Osteoblast (primary cell): Measurements from ENCODE around the gene LRRTM4. TPM values are rescaled to one million over a fixed set of nuclear protein-coding genes. Genes with fewer than 3 reads are reported as not detected.

Experiments
- DNase-seq: peaks from one replicate; pipeline ENCODE4 v3.0.0; 2011; ENCODE audit warnings: low spot score, mixed read lengths; ENCODE audit not compliant: insufficient read length; ENCODE audit errors: missing footprints
- H2AFZ ChIP-seq: 2 replicates; pipeline ENCODE4 v1.6.0; 2011; ENCODE audit warnings: mild to moderate bottlenecking, low read length
- H3K27ac ChIP-seq: 2 replicates; pipeline ENCODE4 v1.5.1; 2011; ENCODE audit warnings: mild to moderate bottlenecking, low read depth, low read length, moderate library complexity
- H3K27me3 ChIP-seq: 2 replicates; pipeline ENCODE4 v1.6.0; 2012; ENCODE audit warnings: mild to moderate bottlenecking, control low read depth, inconsistent platforms, low read length, moderate library complexity; ENCODE audit not compliant: insufficient read depth
- H3K36me3 ChIP-seq: 2 replicates; pipeline ENCODE4 v1.5.1; 2011; ENCODE audit warnings: mild to moderate bottlenecking, low read length, control low read depth, moderate library complexity; ENCODE audit not compliant: insufficient read depth
- H3K4me1 ChIP-seq: 2 replicates; pipeline ENCODE4 v1.5.1; 2011; ENCODE audit warnings: mild to moderate bottlenecking, low read length, control low read depth, moderate library complexity; ENCODE audit not compliant: insufficient read depth
- H3K4me2 ChIP-seq: 2 replicates; pipeline ENCODE4 v1.6.0; 2011; ENCODE audit warnings: mild to moderate bottlenecking, low read length; ENCODE audit not compliant: insufficient read depth
- H3K4me3 ChIP-seq: fragments of 200-600 bp; sonication (generic); 3 replicates; pipeline ENCODE4 v1.5.1; 2012; ENCODE audit warnings: mild to moderate bottlenecking, low read length, inconsistent platforms; ENCODE audit not compliant: insufficient read depth
- H3K79me2 ChIP-seq: 2 replicates; pipeline ENCODE4 v1.6.0; 2012; ENCODE audit warnings: mild to moderate bottlenecking, low read length, control low read depth, inconsistent platforms; ENCODE audit not compliant: insufficient read depth
- H3K9me3 ChIP-seq: 2 replicates; pipeline ENCODE4 v1.5.1; 2011; ENCODE audit warnings: low read depth, low read length, control low read depth
- H4K20me1 ChIP-seq: 2 replicates; pipeline ENCODE4 v1.6.0; 2012; ENCODE audit warnings: mild to moderate bottlenecking, low read length, control low read depth; ENCODE audit not compliant: insufficient read depth
- total RNA-seq: library from RNA; depleted of rRNA; stranded (reverse); fragments of >200 nt; gene quantifications from 2 replicates; pipeline ENCODE4 v1.2.3, GENCODE V29; 2012
- TF ChIP-seq, protein P1 (sequence below): IDR thresholded peaks from 2 replicates; pipeline ENCODE4 v1.5.1; 2011; ENCODE audit warnings: mild to moderate bottlenecking, low read depth, low read length, moderate library complexity; ENCODE audit errors: extremely low read depth

Gene LRRTM4
- total RNA-seq, 1 donor: not detected

- no peak overlapping the region for H3K4me2 ChIP-seq
Measured at GRCh38 chr2:77459840-77460239, 62.3 kb downstream of the LRRTM4 start.

DNA sequence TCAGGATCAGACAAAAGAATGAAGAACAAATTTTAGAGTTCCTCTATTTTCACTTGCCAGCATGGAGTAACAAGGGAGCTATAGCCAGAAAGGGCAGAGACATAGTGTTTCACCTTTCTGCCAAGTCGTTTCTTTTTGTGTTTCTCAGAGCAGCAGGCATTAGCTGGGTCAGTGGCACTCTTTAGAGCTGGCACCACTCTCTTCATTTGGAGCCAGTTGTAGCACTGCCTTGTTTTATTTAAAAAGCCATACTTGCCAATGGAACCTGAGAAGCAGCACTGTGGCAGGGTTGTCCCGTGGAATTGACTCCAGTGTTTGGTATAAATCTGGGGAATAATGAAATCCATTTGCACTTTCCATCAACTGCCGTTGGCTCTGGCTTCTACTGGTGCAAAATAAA is 64.0 kb downstream of the LRRTM4 start:
- Histone ChIP-seq H3K4me3 (no peak overlapping the region), H3K27ac (no peak overlapping the region), H3K9me3 (peaks cover 4% of the 10 kb centered on the region), H4K20me1 (no peaks in the 10 kb centered on the region), H3K4me1 (no peaks in the 10 kb centered on the region), H2AFZ (no peak overlapping the region), H3K4me2 (no peak overlapping the region), H3K36me3 (no peaks in the 10 kb centered on the region), H3K27me3 (no peaks in the 10 kb centered on the region), H3K79me2 (no peaks in the 10 kb centered on the region)
- TF ChIP-seq, protein P1, sequence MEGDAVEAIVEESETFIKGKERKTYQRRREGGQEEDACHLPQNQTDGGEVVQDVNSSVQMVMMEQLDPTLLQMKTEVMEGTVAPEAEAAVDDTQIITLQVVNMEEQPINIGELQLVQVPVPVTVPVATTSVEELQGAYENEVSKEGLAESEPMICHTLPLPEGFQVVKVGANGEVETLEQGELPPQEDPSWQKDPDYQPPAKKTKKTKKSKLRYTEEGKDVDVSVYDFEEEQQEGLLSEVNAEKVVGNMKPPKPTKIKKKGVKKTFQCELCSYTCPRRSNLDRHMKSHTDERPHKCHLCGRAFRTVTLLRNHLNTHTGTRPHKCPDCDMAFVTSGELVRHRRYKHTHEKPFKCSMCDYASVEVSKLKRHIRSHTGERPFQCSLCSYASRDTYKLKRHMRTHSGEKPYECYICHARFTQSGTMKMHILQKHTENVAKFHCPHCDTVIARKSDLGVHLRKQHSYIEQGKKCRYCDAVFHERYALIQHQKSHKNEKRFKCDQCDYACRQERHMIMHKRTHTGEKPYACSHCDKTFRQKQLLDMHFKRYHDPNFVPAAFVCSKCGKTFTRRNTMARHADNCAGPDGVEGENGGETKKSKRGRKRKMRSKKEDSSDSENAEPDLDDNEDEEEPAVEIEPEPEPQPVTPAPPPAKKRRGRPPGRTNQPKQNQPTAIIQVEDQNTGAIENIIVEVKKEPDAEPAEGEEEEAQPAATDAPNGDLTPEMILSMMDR: no peak
- no peak for DNase-seq

More at GRCh38 chr2:77459840-77460239, 62.3 kb downstream of the LRRTM4 start:
- Histone ChIP-seq H3K9me3 (peaks cover 4% of the 10 kb centered on the region), H2AFZ (no peak overlapping the region), H3K79me2 (no peaks in the 10 kb centered on the region), H4K20me1 (no peaks in the 10 kb centered on the region), H3K4me3 (no peak overlapping the region), H3K27me3 (no peaks in the 10 kb centered on the region), H3K4me1 (no peaks in the 10 kb centered on the region), H3K27ac (no peak overlapping the region), H3K36me3 (no peaks in the 10 kb centered on the region)
- TF ChIP-seq, protein P1: no peak
- no peak for DNase-seq

GRCh38 chr2:77457665-77458064 is 64.5 kb downstream of the LRRTM4 start:
- no peak overlapping the region for H3K27ac ChIP-seq
- no peaks in the 10 kb centered on the region for H3K79me2 ChIP-seq
- no peak for DNase-seq
- H3K36me3 ChIP-seq: no peaks in the 10 kb centered on the region
- H2AFZ ChIP-seq: no peak overlapping the region
- no peaks in the 10 kb centered on the region for H3K4me1 ChIP-seq
- H3K4me2 ChIP-seq: no peak overlapping the region
- no peaks in the 10 kb centered on the region for H4K20me1 ChIP-seq
- no peaks in the 10 kb centered on the region for H3K27me3 ChIP-seq
- TF ChIP-seq, protein P1: no peak
- H3K9me3 ChIP-seq: peaks cover 4% of the 10 kb centered on the region
- H3K4me3 ChIP-seq: no peak overlapping the region

- H3K36me3 ChIP-seq: no peaks in the 10 kb centered on the region
- no peak for DNase-seq
- no peaks in the 10 kb centered on the region for H4K20me1 ChIP-seq
- no peak overlapping the region for H3K27ac ChIP-seq
- H3K79me2 ChIP-seq: no peaks in the 10 kb centered on the region
- no peaks in the 10 kb centered on the region for H3K9me3 ChIP-seq
- no peaks in the 10 kb centered on the region for H3K4me1 ChIP-seq
- no peak overlapping the region for H3K4me2 ChIP-seq
- H2AFZ ChIP-seq: no peak overlapping the region
- TF ChIP-seq, protein P1: no peak
- no peaks in the 10 kb centered on the region for H3K27me3 ChIP-seq
- H3K4me3 ChIP-seq: no peak overlapping the region
Measured at GRCh38 chr2:77443076-77443475, 79.1 kb downstream of the LRRTM4 start.
